ENCODE measurements around the gene GNG8. TPM values are rescaled to one million over a fixed set of nuclear protein-coding genes. Genes with fewer than 3 reads are reported as not detected.

Gene GNG8
- total RNA-seq, 2 experiments from 2014 or later: not detected

GRCh38 chr19:46610851-46611770, 24.9 kb downstream of the GNG8 start:
- peak overlapping the region; percentile 57 to 81 for H3K27ac ChIP-seq (ENCODE audit: low read depth in 1 of 2, low read length in 2 of 2)
- intact Hi-C loops (cut with DNase I, micrococcal nuclease): loop anchor here in 1 of 2 experiments (5.0 to 10.0 kb wide), 2 partner anchors 79 to 1754 kb away; partner anchors contain the start of genes SYNGR4 and TMEM143
- TF ChIP-seq CTCF (IDR thresholded peaks at IDR 0.05): no peak
- Mint-ChIP-seq H3K27ac (peak overlapping the region; percentile 93), H3K9me3 (no peaks in the 10 kb centered on the region), H3K36me3 (ENCODE audit: low read depth) (peaks cover 57% of the 10 kb centered on the region), H3K27me3 (no peaks in the 10 kb centered on the region), H3K4me1 (ENCODE audit: low read depth) (peaks cover 75% of the 10 kb centered on the region), H3K4me3 (peak overlapping the region; percentile 80)
- POLR2A ChIA-PET: interaction anchor here (0.6 to 5.4 kb wide), 13 partner anchors 9 to 103 kb away, joined by 3 to 215 read pairs (median 4); partner anchors contain the start of genes CALM3, DACT3 and GNG8
- peaks cover 44% of the 10 kb centered on the region for H3K36me3 ChIP-seq (ENCODE audit: insufficient read depth, low read length)
- DNase-seq: peak in 6 of 14 experiments; percentile 28 to 77 (median 54)
- CTCF ChIA-PET: interaction anchor here (1.1 to 3.8 kb wide), 5 partner anchors 10 to 74 kb away, joined by 3 to 30 read pairs (median 4); partner anchors contain the start of genes CALM3 and DACT3
- H3K9me3 ChIP-seq (ENCODE audit: control insufficient read depth in 1 of 2, insufficient read depth in 1 of 2, low read length in 2 of 2): no peaks in the 10 kb centered on the region
- H3K4me3 ChIP-seq (ENCODE audit: low read length): peak overlapping the region; percentile 11
- ATAC-seq (ENCODE audit: poor library complexity): peak; percentile 39
- no peaks in the 10 kb centered on the region for H3K27me3 ChIP-seq (ENCODE audit: control insufficient read depth in 1 of 2, insufficient read depth in 2 of 2, low read length in 2 of 2)
- peaks cover 68% of the 10 kb centered on the region for H3K4me1 ChIP-seq (ENCODE audit: insufficient read depth, low read length)

GRCh38 chr19:46610413-46610775, 25.6 kb downstream of the GNG8 start:
- no peaks in the 10 kb centered on the region for H3K27me3 Mint-ChIP-seq
- H3K4me1 ChIP-seq (ENCODE audit: insufficient read depth, low read length): peaks cover 69% of the 10 kb centered on the region
- H3K4me1 Mint-ChIP-seq (ENCODE audit: low read depth): peaks cover 71% of the 10 kb centered on the region
- no peaks in the 10 kb centered on the region for H3K9me3 ChIP-seq (ENCODE audit: control insufficient read depth in 1 of 2, insufficient read depth in 1 of 2, low read length in 2 of 2)
- peak overlapping the region; percentile 57 to 81 for H3K27ac ChIP-seq (ENCODE audit: low read depth in 1 of 2, low read length in 2 of 2)
- peak overlapping the region; percentile 93 for H3K27ac Mint-ChIP-seq
- no peak overlapping the region for H3K4me3 ChIP-seq (ENCODE audit: low read length)
- no peak for ATAC-seq (ENCODE audit: poor library complexity)
- intact Hi-C loops (cut with DNase I, micrococcal nuclease): loop anchor here in 1 of 2 experiments (5.0 to 10.0 kb wide), 2 partner anchors 78 to 1754 kb away; partner anchors contain the start of genes SYNGR4 and TMEM143
- no peaks in the 10 kb centered on the region for H3K9me3 Mint-ChIP-seq
- peaks cover 51% of the 10 kb centered on the region for H3K36me3 ChIP-seq (ENCODE audit: insufficient read depth, low read length)
- DNase-seq: no peak
- CTCF ChIA-PET: interaction anchor here (3.8 kb wide), 1 partner anchor 52 kb away, joined by 30 read pairs; the partner anchor contains the start of gene DACT3
- no peak for TF ChIP-seq CTCF (IDR thresholded peaks at IDR 0.05)
- peak overlapping the region; percentile 80 for H3K4me3 Mint-ChIP-seq
- POLR2A ChIA-PET: interaction anchor here (1.2 to 5.4 kb wide), 5 partner anchors 8 to 82 kb away, joined by 3 to 215 read pairs (median 10); partner anchors contain the start of genes CALM3 and DACT3
- no peaks in the 10 kb centered on the region for H3K27me3 ChIP-seq (ENCODE audit: control insufficient read depth in 1 of 2, insufficient read depth in 2 of 2, low read length in 2 of 2)
- H3K36me3 Mint-ChIP-seq (ENCODE audit: low read depth): peaks cover 64% of the 10 kb centered on the region
